ENCODE measurements around the gene LRRC74A. TPM values are rescaled to one million over a fixed set of nuclear protein-coding genes. Genes with fewer than 3 reads are reported as not detected.
A peak's percentile ranks its signal among the peaks of the same experiment; 100 is the strongest.

Gene LRRC74A
- total and polyA plus RNA-seq, 11 donors, result not detected

GRCh38 chr14:76784266-76784874, 41.8 kb upstream of the LRRC74A start:
- Histone ChIP-seq H3K27ac (peak overlapping the region in 10 of 12 donors; percentile 3 to 79 (median 42)), H3K36me3 (peaks cover 0 to 65% (median 46%) of the 10 kb centered on the region in 9 donors), H3K27me3 (no peaks in the 10 kb centered on the region), H3K9me3 (no peaks in the 10 kb centered on the region), H3K4me3 (no peak overlapping the region), H3K4me1 (peaks cover 0 to 65% (median 48%) of the 10 kb centered on the region in 12 donors)
- no peak for TF ChIP-seq CTCF (IDR thresholded peaks at IDR 0.05)
- no peak for TF ChIP-seq POLR2A (IDR thresholded peaks at IDR 0.05)
- WGBS, 4 donors, result 60 to 71% (median 61%) methylated on average over 5 to 6 of the region's 6 CpGs
- DNase-seq (no peak), ATAC-seq (peak in 1 of 4 donors; percentile 6)
- intact Hi-C loops (cut with DNase I), result loop anchor here in 8 of 10 donors (1.0 to 2.0 kb wide), 3 partner anchors 72 to 74 kb away; no protein-coding TSS in a partner anchor

GRCh38 chr14:76784881-76785280, 41.3 kb upstream of the LRRC74A start:
- Histone ChIP-seq H3K4me3 (no peak overlapping the region), H3K36me3 (peaks cover 0 to 65% (median 50%) of the 10 kb centered on the region in 9 donors), H3K4me1 (peaks cover 0 to 60% (median 48%) of the 10 kb centered on the region in 12 donors), H3K9me3 (no peaks in the 10 kb centered on the region), H3K27ac (peak overlapping the region in 8 of 12 donors; percentile 7 to 79 (median 35)), H3K27me3 (no peaks in the 10 kb centered on the region)
- 12 to 30% (median 19%) methylated on average over 2 of the region's 2 CpGs for WGBS, 4 donors
- intact Hi-C loops (cut with DNase I), result loop anchor here in 9 of 10 donors (1.0 to 2.0 kb wide), 4 partner anchors 72 to 76 kb away; no protein-coding TSS in a partner anchor
- DNase-seq, result peak; percentile 85 to 89 (median 86)
- peak; percentile 88 to 94 (median 90) for ATAC-seq
- TF ChIP-seq POLR2A (IDR thresholded peaks at IDR 0.05) (peak in 1 of 2 donors; percentile 13), CTCF (IDR thresholded peaks at IDR 0.05) (peak; percentile 88 to 99 (median 92))

GRCh38 chr14:76786601-76787000, 39.6 kb upstream of the LRRC74A start:
- no peak overlapping the region for H3K4me3 ChIP-seq
- peaks cover 0 to 43% (median 37%) of the 10 kb centered on the region in 12 donors for H3K4me1 ChIP-seq
- H3K36me3 ChIP-seq, result peaks cover 0 to 80% (median 62%) of the 10 kb centered on the region in 9 donors
- WGBS, 4 donors, result 92 to 97% (median 96%) methylated on average over 2 of the region's 2 CpGs
- DNase-seq (no peak), ATAC-seq (no peak)
- H3K27me3 ChIP-seq, result no peaks in the 10 kb centered on the region
- TF ChIP-seq POLR2A (IDR thresholded peaks at IDR 0.05), result no peak
- TF ChIP-seq CTCF (IDR thresholded peaks at IDR 0.05), result no peak
- intact Hi-C loops (cut with DNase I), result no loop called here
- H3K9me3 ChIP-seq, result peaks cover 0 to 2% (median 0%) of the 10 kb centered on the region in 12 donors
- H3K27ac ChIP-seq, result no peak overlapping the region

- Histone ChIP-seq H3K9me3 (peaks cover 0 to 12% (median 0%) of the 10 kb centered on the region in 12 donors), H3K4me3 (no peak overlapping the region), H3K27ac (no peak overlapping the region), H3K36me3 (peaks cover 0 to 98% (median 82%) of the 10 kb centered on the region in 9 donors), H3K27me3 (no peaks in the 10 kb centered on the region), H3K4me1 (peaks cover 0 to 5% (median 0%) of the 10 kb centered on the region in 12 donors)
- WGBS, 4 donors, result 97 to 98% (median 98%) methylated on average over 2 of the region's 2 CpGs
- TF ChIP-seq CTCF (IDR thresholded peaks at IDR 0.05) (no peak), POLR2A (IDR thresholded peaks at IDR 0.05) (no peak)
- intact Hi-C loops (cut with DNase I), result no loop called here
- ATAC-seq (no peak), DNase-seq (no peak)
Observed at GRCh38 chr14:76792422-76792821, 33.8 kb upstream of the LRRC74A start.

All from heart left ventricle (tissue), 16 donors.